MM.1S (cell line): ENCODE measurements around the gene CELF5.

ENCODE experiments used
- DNase-seq: peaks from one replicate; pipeline ENCODE4 v3.0.0-alpha.2; 2015
- H2AFZ ChIP-seq: fragments of 300-600 bp; sonication (generic); 2 replicates; pipeline ENCODE4 v1.6.0; 2016; ENCODE audit warnings: antibody characterized with exemption, low read length
- H3F3A ChIP-seq: fragments of 300-600 bp; sonication (generic); 2 replicates; pipeline ENCODE4 v1.6.1; 2016; ENCODE audit warnings: mild to moderate bottlenecking, antibody characterized with exemption, low read length, moderate library complexity, mixed read lengths; ENCODE audit not compliant: insufficient read depth
- H3K27ac ChIP-seq: fragments of 300-600 bp; sonication (generic); 2 replicates; pipeline ENCODE4 v1.5.1; 2016; ENCODE audit warnings: mild to moderate bottlenecking, low read length
- H3K27me3 ChIP-seq: fragments of 300-600 bp; sonication (generic); replicated peaks from 2 replicates; pipeline ENCODE4 v1.6.0; 2016; ENCODE audit warnings: low read length; ENCODE audit not compliant: insufficient read depth
- H3K36me3 ChIP-seq: fragments of 300-600 bp; sonication (generic); replicated peaks from 2 replicates; pipeline ENCODE4 v1.6.1; 2016; ENCODE audit warnings: mild to moderate bottlenecking, low read length, mixed read lengths; ENCODE audit not compliant: insufficient read depth
- H3K4me1 ChIP-seq: fragments of 300-600 bp; sonication (generic); 2 replicates; pipeline ENCODE4 v1.6.1; 2016; ENCODE audit warnings: low read length, mixed read lengths
- H3K4me2 ChIP-seq: fragments of 300-600 bp; sonication (generic); 2 replicates; pipeline ENCODE4 v1.6.0; 2016; ENCODE audit warnings: low read depth, low read length
- H3K4me3 ChIP-seq: fragments of 300-600 bp; sonication (generic); 2 replicates; pipeline ENCODE4 v1.5.1; 2016; ENCODE audit warnings: low read length, mixed read lengths
- H3K79me2 ChIP-seq: fragments of 300-600 bp; sonication (generic); 2 replicates; pipeline ENCODE4 v1.6.1; 2016; ENCODE audit warnings: mixed run types, low read length, mixed read lengths
- H3K9ac ChIP-seq: fragments of 300-600 bp; sonication (generic); 2 replicates; pipeline ENCODE4 v1.6.1; 2016; ENCODE audit warnings: low read length, mixed read lengths
- H3K9me2 ChIP-seq: fragments of 300-600 bp; sonication (generic); replicated peaks from 2 replicates; pipeline ENCODE4 v1.6.1; 2016; ENCODE audit warnings: mild to moderate bottlenecking, low read length, mixed read lengths; ENCODE audit not compliant: insufficient read depth
- H3K9me3 ChIP-seq: fragments of 300-600 bp; sonication (generic); replicated peaks from 2 replicates; pipeline ENCODE4 v1.6.1; 2016; ENCODE audit warnings: mild to moderate bottlenecking, low read length, mixed read lengths; ENCODE audit not compliant: insufficient read depth
- H4K20me1 ChIP-seq: fragments of 300-600 bp; sonication (generic); 2 replicates; pipeline ENCODE4 v1.6.1; 2016; ENCODE audit warnings: mild to moderate bottlenecking, low read length, moderate library complexity, mixed read lengths; ENCODE audit not compliant: insufficient read depth
- EZH2 ChIP-seq: fragments of 300-600 bp; sonication (generic); optimal IDR thresholded peaks from 2 replicates; pipeline ENCODE3; 2017; ENCODE audit warnings: low read depth, mild to moderate bottlenecking, antibody characterized with exemption, low read length, mixed read lengths
- EZH2phosphoT487 ChIP-seq: fragments of 300-600 bp; sonication (generic); IDR thresholded peaks from 2 replicates; pipeline ENCODE4 v1.6.1; 2018; ENCODE audit warnings: antibody characterized with exemption, low read length
- TF ChIP-seq, protein P1 (sequence below): fragments of 300-600 bp; sonication (generic); IDR thresholded peaks from 2 replicates; pipeline ENCODE4 v1.5.1; 2016; ENCODE audit warnings: antibody characterized with exemption, low read length, mixed read lengths

Gene CELF5

DNA sequence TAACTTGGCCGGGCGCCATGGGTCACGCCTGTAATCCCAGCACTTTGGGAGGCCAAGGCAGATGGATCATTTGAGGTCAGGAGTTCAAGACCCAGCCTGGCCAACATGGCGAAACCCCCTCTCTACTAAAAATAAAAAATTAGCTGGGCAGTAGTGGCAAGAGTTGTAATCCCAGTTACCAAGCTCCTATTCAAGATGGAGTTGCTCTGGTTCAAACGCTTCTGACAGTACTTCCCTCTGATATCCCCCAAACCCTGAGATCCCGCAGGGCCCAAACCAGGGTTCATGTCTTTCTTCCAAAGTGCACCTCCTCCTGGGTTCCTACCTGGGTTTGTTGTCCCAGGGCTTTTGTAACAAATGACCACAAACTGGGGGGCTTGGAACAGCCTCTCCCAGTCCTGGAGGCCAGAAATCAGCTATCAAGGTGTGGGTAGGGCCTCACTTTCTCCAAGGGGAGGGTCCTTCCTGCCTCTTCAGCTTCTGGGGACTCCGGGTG lies 13.7 kb downstream of the CELF5 start:
- Histone ChIP-seq H3K9ac (no peak overlapping the region), H4K20me1 (no peaks in the 10 kb centered on the region), H3K9me2 (no peaks in the 10 kb centered on the region), H3K9me3 (no peaks in the 10 kb centered on the region), H3K4me1 (no peaks in the 10 kb centered on the region), H3K4me2 (no peak overlapping the region), H2AFZ (no peak overlapping the region), H3K27me3 (peaks cover 79% of the 10 kb centered on the region), H3F3A (no peaks in the 10 kb centered on the region), H3K27ac (no peak overlapping the region), H3K4me3 (no peak overlapping the region), H3K79me2 (no peaks in the 10 kb centered on the region), H3K36me3 (no peaks in the 10 kb centered on the region)
- DNase-seq, result no peak
- TF ChIP-seq EZH2 (no peak), EZH2phosphoT487 (no peak)
- TF ChIP-seq, protein P1, sequence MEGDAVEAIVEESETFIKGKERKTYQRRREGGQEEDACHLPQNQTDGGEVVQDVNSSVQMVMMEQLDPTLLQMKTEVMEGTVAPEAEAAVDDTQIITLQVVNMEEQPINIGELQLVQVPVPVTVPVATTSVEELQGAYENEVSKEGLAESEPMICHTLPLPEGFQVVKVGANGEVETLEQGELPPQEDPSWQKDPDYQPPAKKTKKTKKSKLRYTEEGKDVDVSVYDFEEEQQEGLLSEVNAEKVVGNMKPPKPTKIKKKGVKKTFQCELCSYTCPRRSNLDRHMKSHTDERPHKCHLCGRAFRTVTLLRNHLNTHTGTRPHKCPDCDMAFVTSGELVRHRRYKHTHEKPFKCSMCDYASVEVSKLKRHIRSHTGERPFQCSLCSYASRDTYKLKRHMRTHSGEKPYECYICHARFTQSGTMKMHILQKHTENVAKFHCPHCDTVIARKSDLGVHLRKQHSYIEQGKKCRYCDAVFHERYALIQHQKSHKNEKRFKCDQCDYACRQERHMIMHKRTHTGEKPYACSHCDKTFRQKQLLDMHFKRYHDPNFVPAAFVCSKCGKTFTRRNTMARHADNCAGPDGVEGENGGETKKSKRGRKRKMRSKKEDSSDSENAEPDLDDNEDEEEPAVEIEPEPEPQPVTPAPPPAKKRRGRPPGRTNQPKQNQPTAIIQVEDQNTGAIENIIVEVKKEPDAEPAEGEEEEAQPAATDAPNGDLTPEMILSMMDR, result no peak

- Histone ChIP-seq H3F3A (no peaks in the 10 kb centered on the region), H3K27ac (no peak overlapping the region), H3K9ac (no peak overlapping the region), H3K4me1 (no peaks in the 10 kb centered on the region), H3K9me2 (no peaks in the 10 kb centered on the region), H3K79me2 (no peaks in the 10 kb centered on the region), H3K4me2 (no peak overlapping the region), H4K20me1 (no peaks in the 10 kb centered on the region), H2AFZ (no peak overlapping the region), H3K27me3 (peaks cover 70% of the 10 kb centered on the region), H3K9me3 (no peaks in the 10 kb centered on the region), H3K4me3 (no peak overlapping the region), H3K36me3 (no peaks in the 10 kb centered on the region)
- no peak for TF ChIP-seq EZH2phosphoT487
- DNase-seq, result no peak
These were observed 14.9 kb downstream of the CELF5 start for GRCh38 chr19:3239367-3239766.

- H2AFZ ChIP-seq, result no peak overlapping the region
- H3K4me1 ChIP-seq, result no peaks in the 10 kb centered on the region
- DNase-seq, result peak; percentile 67
These were observed 19.6 kb downstream of the CELF5 start for GRCh38 chr19:3243819-3244700.

More at GRCh38 chr19:3243819-3244700, 19.6 kb downstream of the CELF5 start:
- no peaks in the 10 kb centered on the region for H3K36me3 ChIP-seq
- no peaks in the 10 kb centered on the region for H3K9me3 ChIP-seq
- H4K20me1 ChIP-seq, result no peaks in the 10 kb centered on the region
- no peak overlapping the region for H3K4me3 ChIP-seq
- H3K9ac ChIP-seq, result no peak overlapping the region
- TF ChIP-seq EZH2phosphoT487 (no peak), EZH2 (no peak)
- TF ChIP-seq, protein P1, result no peak
- no peaks in the 10 kb centered on the region for H3F3A ChIP-seq
- peaks cover 72% of the 10 kb centered on the region for H3K27me3 ChIP-seq
- no peaks in the 10 kb centered on the region for H3K79me2 ChIP-seq
- H3K27ac ChIP-seq, result no peak overlapping the region
- H3K9me2 ChIP-seq, result no peaks in the 10 kb centered on the region
- no peak overlapping the region for H3K4me2 ChIP-seq
